H9 (cell line): ENCODE data around the gene KRTAP20-2. TPM values are rescaled to one million over a fixed set of nuclear protein-coding genes. Genes with fewer than 3 reads are reported as not detected.

Source experiments
- DNase-seq: peaks from one replicate; pipeline ENCODE4 v3.0.0-alpha.2; 2017
- H2AFZ ChIP-seq: one replicate; pipeline ENCODE4 v1.6.1; 2013; ENCODE audit warnings: mild to moderate bottlenecking, low read length, control low read depth, moderate library complexity
- H2AK5ac ChIP-seq: 2 replicates; pipeline ENCODE4 v1.6.1; 2013; ENCODE audit warnings: low read length, control low read depth, mixed read lengths; ENCODE audit not compliant: insufficient read length
- H2BK120ac ChIP-seq: one replicate; pipeline ENCODE4 v1.6.1; 2013; ENCODE audit warnings: low read depth, mild to moderate bottlenecking, low read length, control low read depth, inconsistent platforms; ENCODE audit not compliant: poor library complexity, severe bottlenecking
- H2BK12ac ChIP-seq: 2 replicates; pipeline ENCODE4 v1.6.1; 2013; ENCODE audit warnings: low read length, control low read depth, mixed read lengths, low read depth; ENCODE audit not compliant: insufficient read length
- H2BK15ac ChIP-seq: 2 replicates; pipeline ENCODE4 v1.6.1; 2013; ENCODE audit warnings: low read depth, low read length, control low read depth
- H2BK20ac ChIP-seq: one replicate; pipeline ENCODE4 v1.6.1; 2013; ENCODE audit warnings: low read depth, mild to moderate bottlenecking, low read length, control low read depth, inconsistent platforms; ENCODE audit not compliant: poor library complexity, severe bottlenecking
- H2BK5ac ChIP-seq: 2 replicates; pipeline ENCODE4 v1.6.1; 2013; ENCODE audit warnings: low read length, control low read depth, mixed read lengths; ENCODE audit not compliant: insufficient read length
- H3K14ac ChIP-seq: 2 replicates; pipeline ENCODE4 v1.6.1; 2013; ENCODE audit warnings: low read length, control low read depth; ENCODE audit not compliant: insufficient read depth
- H3K18ac ChIP-seq: 2 replicates; pipeline ENCODE4 v1.6.1; 2013; ENCODE audit warnings: low read depth, mild to moderate bottlenecking, mixed read lengths, low read length, control low read depth; ENCODE audit not compliant: insufficient read length
- H3K23ac ChIP-seq: 2 replicates; pipeline ENCODE4 v1.6.1; 2013; ENCODE audit warnings: low read length, control low read depth, mixed read lengths, low read depth; ENCODE audit not compliant: insufficient read length
- H3K23me2 ChIP-seq: 2 replicates; pipeline ENCODE4 v1.6.1; 2013; ENCODE audit warnings: low read depth, mild to moderate bottlenecking, mixed read lengths, low read length, control low read depth; ENCODE audit not compliant: insufficient read length, poor library complexity, severe bottlenecking
- H3K27ac ChIP-seq: 2 replicates; pipeline ENCODE4 v1.5.1; 2013; ENCODE audit warnings: low read length, control low read depth, mixed read lengths, low read depth; ENCODE audit not compliant: insufficient read length
- H3K27me3 ChIP-seq: 2 replicates; pipeline ENCODE4 v1.6.1; 2013; ENCODE audit warnings: low read length, control low read depth, inconsistent platforms; ENCODE audit not compliant: insufficient read depth
- H3K4ac ChIP-seq: 2 replicates; pipeline ENCODE4 v1.6.1; 2013; ENCODE audit warnings: low read depth, mild to moderate bottlenecking, control low read depth, inconsistent platforms, low read length, moderate library complexity
- H3K4me1 ChIP-seq: 2 replicates; pipeline ENCODE4 v1.6.1; 2013; ENCODE audit warnings: low read length, control low read depth, inconsistent platforms; ENCODE audit not compliant: insufficient read depth
- H3K4me2 ChIP-seq: 2 replicates; pipeline ENCODE4 v1.6.1; 2013; ENCODE audit warnings: low read length, control low read depth, mixed read lengths; ENCODE audit not compliant: insufficient read length, insufficient read depth
- H3K56ac ChIP-seq: 2 replicates; pipeline ENCODE4 v1.6.1; 2013; ENCODE audit warnings: low read depth, mild to moderate bottlenecking, mixed read lengths, low read length, control low read depth; ENCODE audit not compliant: insufficient read length
- H3K79me1 ChIP-seq: 2 replicates; pipeline ENCODE4 v1.6.1; 2013; ENCODE audit warnings: low read depth, mild to moderate bottlenecking, moderate library complexity, low read length, control low read depth, inconsistent platforms; ENCODE audit not compliant: insufficient read depth, poor library complexity, severe bottlenecking
- H3K79me2 ChIP-seq: 2 replicates; pipeline ENCODE4 v1.6.1; 2013; ENCODE audit warnings: low read length, control low read depth, inconsistent platforms; ENCODE audit not compliant: insufficient read depth
- H3K9ac ChIP-seq: 2 replicates; pipeline ENCODE4 v1.6.1; 2013; ENCODE audit warnings: low read length, control low read depth, mixed read lengths; ENCODE audit not compliant: insufficient read length; ENCODE audit errors: extremely low read depth
- H3K9me3 ChIP-seq: one replicate; pipeline ENCODE4 v1.6.1; 2013; ENCODE audit warnings: low read depth, low read length, inconsistent platforms; ENCODE audit not compliant: control insufficient read depth
- H3T11ph ChIP-seq: one replicate; pipeline ENCODE4 v1.6.1; 2013; ENCODE audit warnings: mild to moderate bottlenecking, low read length, control low read depth, inconsistent platforms
- H4K20me1 ChIP-seq: one replicate; pipeline ENCODE4 v1.6.1; 2013; ENCODE audit not compliant: control insufficient read depth, insufficient read length, insufficient read depth
- H4K5ac ChIP-seq: 2 replicates; pipeline ENCODE4 v1.6.1; 2013; ENCODE audit warnings: low read depth, mild to moderate bottlenecking, mixed read lengths, low read length, control low read depth; ENCODE audit not compliant: insufficient read length
- H4K8ac ChIP-seq: replicated peaks from 2 replicates; pipeline ENCODE4 v1.6.1; 2013; ENCODE audit warnings: low read length, control low read depth, mixed read lengths, low read depth; ENCODE audit not compliant: insufficient read length
- H4K91ac ChIP-seq: 2 replicates; pipeline ENCODE4 v1.6.1; 2013; ENCODE audit warnings: low read depth, mild to moderate bottlenecking, moderate library complexity, mixed read lengths, low read length, control low read depth; ENCODE audit not compliant: insufficient read length
- H3K27ac Mint-ChIP-seq, 3 experiments: 2 replicates in 2 of 3; 3 replicates in 1 of 3; pipeline ENCODE4 v1.8.0; 2020 to 2021; ENCODE audit warnings: mixed read lengths in 3 of 3, mild to moderate bottlenecking in 1 of 3, moderate library complexity in 1 of 3
- H3K27me3 Mint-ChIP-seq: 2 replicates; pipeline ENCODE4 v1.8.0; 2021; ENCODE audit warnings: low read depth, mild to moderate bottlenecking, moderate library complexity, mixed read lengths
- H3K36me3 Mint-ChIP-seq, 3 experiments: 2 replicates in 2 of 3; 3 replicates in 1 of 3; pipeline ENCODE4 v1.8.0; 2020 to 2021; ENCODE audit warnings: low read depth in 3 of 3, mixed read lengths in 3 of 3; ENCODE audit not compliant: insufficient read depth in 1 of 3
- H3K4me1 Mint-ChIP-seq, 2 experiments: 2 replicates each; pipeline ENCODE4 v1.8.0; 2020; ENCODE audit warnings: mixed read lengths in 2 of 2
- H3K4me3 Mint-ChIP-seq, 2 experiments: 2 replicates in 1 of 2; 3 replicates in 1 of 2; pipeline ENCODE4 v1.8.0; 2020 to 2021; ENCODE audit warnings: mild to moderate bottlenecking in 2 of 2, mixed read lengths in 2 of 2, moderate library complexity in 1 of 2
- H3K9me3 Mint-ChIP-seq, 2 experiments: 2 replicates in 1 of 2; 3 replicates in 1 of 2; pipeline ENCODE4 v1.8.0; 2020; ENCODE audit warnings: mild to moderate bottlenecking in 2 of 2, mixed read lengths in 2 of 2, moderate library complexity in 1 of 2
- CTCF ChIP-seq: fragments of 200-600 bp; sonication (generic); conservative IDR thresholded peaks from 3 replicates; pipeline ENCODE4 v1.8.0; 2021; ENCODE audit warnings: antibody characterized with exemption, mild to moderate bottlenecking
- WGBS: extraction: QIAGEN DNeasy Blood & Tissue Kit; methylation state at CpG from one replicate; pipeline ENCODE4 v1.1.7; 2013; ENCODE audit warnings: missing lambda C conversion rate, low lambda C conversion rate, mixed read lengths; ENCODE audit not compliant: insufficient read length; ENCODE audit errors: extremely low coverage; 5-methylcytosine and 5-hydroxymethylcytosine counted together
- total RNA-seq: library from RNA; stranded (reverse); gene quantifications from 2 replicates; pipeline ENCODE4 v1.2.1, GENCODE V29; 2021

Gene KRTAP20-2
- total RNA-seq, 1 experiment from 2014 or later: not detected

- H3K9me3 Mint-ChIP-seq: peaks cover 3 to 43% of the 10 kb centered on the region in 2 experiments; a peak in 4 of 5 replicates
- Histone ChIP-seq H4K20me1 (no peaks in the 10 kb centered on the region), H3K4me1 (no peaks in the 10 kb centered on the region), H3K79me2 (no peaks in the 10 kb centered on the region), H2BK12ac (no peak overlapping the region), H3K27ac (no peak overlapping the region), H4K5ac (no peak overlapping the region), H4K91ac (no peak overlapping the region), H3K56ac (no peak overlapping the region), H3K23ac (no peak overlapping the region), H3K4me2 (no peak overlapping the region), H2BK15ac (no peak overlapping the region), H3K9me3 (no peaks in the 10 kb centered on the region), H3K9ac (no peak overlapping the region), H3K27me3 (no peaks in the 10 kb centered on the region), H2BK20ac (no peak overlapping the region), H3K23me2 (no peaks in the 10 kb centered on the region), H3K79me1 (no peaks in the 10 kb centered on the region), H2BK120ac (no peak overlapping the region), H3K4ac (no peak overlapping the region), H2BK5ac (no peak overlapping the region), H3K14ac (no peak overlapping the region), H4K8ac (no peak overlapping the region), H3T11ph (no peak overlapping the region), H2AFZ (no peak overlapping the region), H3K18ac (no peak overlapping the region), H2AK5ac (no peak overlapping the region)
- peaks cover 0 to 24% (median 5%) of the 10 kb centered on the region in 3 experiments; a peak in 5 of 7 replicates for H3K36me3 Mint-ChIP-seq
- DNase-seq: no peak
- H3K27me3 Mint-ChIP-seq: peaks cover 3% of the 10 kb centered on the region; the same call in 1 of the 2 replicates
- WGBS: no CpG with 5 or more reads among the region's 2 CpGs
- H3K27ac Mint-ChIP-seq: no peak overlapping the region
- no peak for TF ChIP-seq CTCF
- H3K4me1 Mint-ChIP-seq: no peaks in the 10 kb centered on the region
- no peak overlapping the region for H3K4me3 Mint-ChIP-seq
These were observed 22.9 kb upstream of the KRTAP20-2 start for GRCh38 chr21:30612132-30612531.
